ENCODE results near the gene AVPR1A. TPM values are rescaled to one million over a fixed set of nuclear protein-coding genes. Genes with fewer than 3 reads are reported as not detected.
A peak's percentile ranks its signal among the peaks of the same experiment; 100 is the strongest.

AVPR1A gene
- total RNA-seq, 1 donor from 2014 or later = 0.45 TPM

DNA sequence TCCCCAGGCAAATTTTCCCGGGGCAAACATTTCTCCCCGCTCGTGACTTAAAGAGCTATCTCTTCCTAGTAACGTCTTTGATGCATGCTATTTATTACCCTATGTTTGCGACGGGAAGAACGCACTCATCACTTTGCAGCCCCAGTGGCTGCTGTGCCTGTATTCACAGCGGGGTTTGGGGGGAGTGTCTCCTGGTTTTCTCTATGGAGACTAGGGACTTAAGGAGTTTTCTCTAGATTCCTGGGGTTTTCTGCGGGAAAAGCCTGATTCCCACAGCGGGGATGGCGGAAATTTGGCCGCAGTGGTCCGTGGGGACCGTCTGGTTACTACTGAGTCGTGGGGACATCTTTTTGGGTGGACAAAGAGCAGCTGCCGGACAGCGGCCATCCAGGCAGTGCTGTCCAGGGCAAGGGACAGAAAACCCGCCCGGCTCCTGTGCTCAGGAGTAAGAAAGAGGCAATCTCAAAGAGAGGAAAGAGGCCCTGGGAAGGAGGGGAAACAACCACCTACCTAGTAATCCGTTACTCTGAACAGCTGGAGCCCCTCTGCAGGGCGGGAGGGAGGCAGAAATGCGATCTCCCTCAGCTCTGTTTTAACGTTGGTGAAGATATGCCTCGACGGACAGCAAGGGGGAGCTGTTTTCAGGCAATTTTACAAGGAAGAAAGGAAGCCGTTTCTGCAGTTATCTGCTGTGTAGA, 771 bp upstream of the AVPR1A start:
- Mint-ChIP-seq H3K9me3 (ENCODE audit: low read depth) (peaks cover 6% of the 10 kb centered on the region), H3K36me3 (ENCODE audit: low read depth) (peaks cover 1% of the 10 kb centered on the region), H3K27ac (ENCODE audit: unreplicated experiment) (no peak overlapping the region), H3K4me3 (ENCODE audit: unreplicated experiment) (peak overlapping the region; percentile 74), H3K4me1 (ENCODE audit: low read depth) (peaks cover 22% of the 10 kb centered on the region), H3K27me3 (ENCODE audit: low read depth) (peaks cover 55% of the 10 kb centered on the region)
- no peak for DNase-seq (ENCODE audit: low spot score)
- TF ChIP-seq, protein P1, sequence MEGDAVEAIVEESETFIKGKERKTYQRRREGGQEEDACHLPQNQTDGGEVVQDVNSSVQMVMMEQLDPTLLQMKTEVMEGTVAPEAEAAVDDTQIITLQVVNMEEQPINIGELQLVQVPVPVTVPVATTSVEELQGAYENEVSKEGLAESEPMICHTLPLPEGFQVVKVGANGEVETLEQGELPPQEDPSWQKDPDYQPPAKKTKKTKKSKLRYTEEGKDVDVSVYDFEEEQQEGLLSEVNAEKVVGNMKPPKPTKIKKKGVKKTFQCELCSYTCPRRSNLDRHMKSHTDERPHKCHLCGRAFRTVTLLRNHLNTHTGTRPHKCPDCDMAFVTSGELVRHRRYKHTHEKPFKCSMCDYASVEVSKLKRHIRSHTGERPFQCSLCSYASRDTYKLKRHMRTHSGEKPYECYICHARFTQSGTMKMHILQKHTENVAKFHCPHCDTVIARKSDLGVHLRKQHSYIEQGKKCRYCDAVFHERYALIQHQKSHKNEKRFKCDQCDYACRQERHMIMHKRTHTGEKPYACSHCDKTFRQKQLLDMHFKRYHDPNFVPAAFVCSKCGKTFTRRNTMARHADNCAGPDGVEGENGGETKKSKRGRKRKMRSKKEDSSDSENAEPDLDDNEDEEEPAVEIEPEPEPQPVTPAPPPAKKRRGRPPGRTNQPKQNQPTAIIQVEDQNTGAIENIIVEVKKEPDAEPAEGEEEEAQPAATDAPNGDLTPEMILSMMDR (IDR thresholded peaks at IDR 0.05) = peak; percentile 91

DNA sequence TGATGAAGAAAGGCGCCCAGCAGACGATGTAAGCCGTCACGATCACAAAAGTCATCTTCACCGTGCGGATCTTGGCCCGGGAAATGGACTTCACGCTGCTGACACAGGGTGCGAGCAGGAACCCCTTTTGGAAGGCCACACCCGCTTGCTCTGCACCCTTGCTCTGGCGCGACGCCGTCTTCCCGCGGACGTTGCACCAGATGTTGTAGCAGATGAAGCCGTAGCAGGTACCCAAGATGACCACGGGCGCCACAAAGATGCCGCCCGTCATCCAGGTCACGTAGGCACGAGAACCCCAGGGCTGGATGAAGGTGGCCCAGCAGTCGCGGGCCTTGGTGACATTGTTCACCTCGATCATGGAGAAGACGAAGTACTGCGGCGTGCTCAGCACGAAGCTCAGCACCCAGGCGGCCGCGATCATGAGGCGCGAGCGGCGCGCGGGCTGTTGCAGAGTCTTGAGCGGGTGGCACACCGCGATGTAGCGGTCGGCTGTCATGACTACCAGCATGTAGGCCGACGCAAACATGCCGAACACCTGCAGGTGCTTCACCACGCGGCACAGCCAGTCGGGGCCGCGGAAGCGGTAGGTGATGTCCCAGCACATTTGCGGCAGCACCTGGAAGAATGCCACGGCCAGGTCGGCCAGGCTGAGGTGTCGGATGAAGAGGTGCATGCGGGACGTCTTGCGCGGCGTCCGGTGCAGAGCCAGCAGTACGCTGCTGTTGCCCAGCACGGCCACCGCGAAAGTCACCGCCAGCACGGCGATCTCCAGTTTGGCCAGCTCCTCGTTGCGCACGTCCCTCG, 890 bp downstream of the AVPR1A start:
- H3K36me3 Mint-ChIP-seq (ENCODE audit: low read depth) = peaks cover 1% of the 10 kb centered on the region
- H3K4me1 Mint-ChIP-seq (ENCODE audit: low read depth) = peaks cover 22% of the 10 kb centered on the region
- peaks cover 6% of the 10 kb centered on the region for H3K9me3 Mint-ChIP-seq (ENCODE audit: low read depth)
- peaks cover 65% of the 10 kb centered on the region for H3K27me3 Mint-ChIP-seq (ENCODE audit: low read depth)
- no peak overlapping the region for H3K27ac Mint-ChIP-seq (ENCODE audit: unreplicated experiment)
- peak overlapping the region; percentile 74 for H3K4me3 Mint-ChIP-seq (ENCODE audit: unreplicated experiment)
- TF ChIP-seq, protein P1 (IDR thresholded peaks at IDR 0.05) = no peak
- peak; percentile 80 for DNase-seq (ENCODE audit: low spot score)

DNA sequence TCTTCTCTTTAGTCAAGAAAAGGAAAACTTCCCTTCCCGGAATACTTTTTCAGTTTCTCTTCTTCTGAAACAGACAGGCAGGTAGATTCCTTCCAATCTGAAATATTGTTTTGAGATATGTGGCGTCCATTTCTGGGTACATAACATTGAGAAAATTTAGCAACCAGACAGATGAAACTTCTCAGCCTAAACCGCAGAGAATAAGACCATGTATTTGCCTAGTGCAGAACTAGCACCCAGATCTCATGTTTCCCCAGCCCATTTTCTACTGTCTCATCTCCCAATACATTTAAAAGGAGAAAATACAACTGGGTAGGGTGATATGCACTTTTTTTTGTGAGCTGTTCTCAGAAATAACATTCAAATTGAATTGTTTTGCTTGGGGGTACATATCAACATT, 6.4 kb downstream of the AVPR1A start:
- DNase-seq (ENCODE audit: low spot score) = no peak
- Mint-ChIP-seq H3K4me3 (ENCODE audit: unreplicated experiment) (no peak overlapping the region), H3K27me3 (ENCODE audit: low read depth) (peaks cover 44% of the 10 kb centered on the region), H3K4me1 (ENCODE audit: low read depth) (no peaks in the 10 kb centered on the region), H3K9me3 (ENCODE audit: low read depth) (no peaks in the 10 kb centered on the region), H3K27ac (ENCODE audit: unreplicated experiment) (no peak overlapping the region), H3K36me3 (ENCODE audit: low read depth) (no peaks in the 10 kb centered on the region)
- TF ChIP-seq, protein P1 (IDR thresholded peaks at IDR 0.05) = no peak

DNA sequence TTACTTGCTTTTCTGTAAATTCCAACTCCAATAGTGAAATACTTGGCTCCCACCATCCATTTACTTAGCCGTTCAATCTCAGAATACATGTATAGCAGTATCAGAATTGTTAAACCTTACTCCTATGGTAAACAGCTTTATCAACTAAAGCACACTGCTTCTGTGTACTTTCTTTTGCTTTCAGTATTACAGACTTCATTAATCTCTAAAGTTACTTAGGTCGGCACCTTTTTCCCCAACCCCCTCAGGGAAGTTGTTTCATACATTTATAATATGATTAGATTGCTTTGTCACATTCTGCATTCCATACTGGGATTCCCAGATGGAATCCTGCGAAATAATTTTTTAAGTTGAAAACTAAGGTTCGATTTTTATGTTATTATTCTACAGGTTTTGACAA, 12.5 kb downstream of the AVPR1A start:
- Mint-ChIP-seq H3K27me3 (ENCODE audit: low read depth) (peaks cover 14% of the 10 kb centered on the region), H3K4me1 (ENCODE audit: low read depth) (no peaks in the 10 kb centered on the region), H3K27ac (ENCODE audit: unreplicated experiment) (no peak overlapping the region), H3K9me3 (ENCODE audit: low read depth) (no peaks in the 10 kb centered on the region), H3K4me3 (ENCODE audit: unreplicated experiment) (no peak overlapping the region), H3K36me3 (ENCODE audit: low read depth) (no peaks in the 10 kb centered on the region)
- TF ChIP-seq, protein P1 (IDR thresholded peaks at IDR 0.05) = no peak
- no peak for DNase-seq (ENCODE audit: low spot score)

DNA sequence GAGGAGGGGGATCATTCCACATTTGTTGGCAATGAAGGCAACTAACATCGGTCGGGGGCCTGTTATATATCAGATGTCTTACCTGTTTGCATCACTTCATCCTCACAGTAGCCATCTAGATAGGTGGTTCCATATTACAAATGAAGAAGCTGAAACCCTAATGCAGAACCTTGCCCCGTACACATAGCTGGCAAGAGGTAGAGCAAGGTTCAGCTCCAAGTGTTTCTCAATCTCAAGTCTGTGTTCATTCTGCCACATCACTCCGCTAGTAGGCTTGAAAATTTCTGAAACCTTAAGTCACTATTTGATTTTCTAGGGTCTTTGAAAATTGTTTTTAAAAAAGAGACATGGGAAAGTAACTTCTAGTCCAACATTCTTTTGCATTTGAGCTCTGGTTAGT, 17.0 kb downstream of the AVPR1A start:
- Mint-ChIP-seq H3K36me3 (ENCODE audit: low read depth) (no peaks in the 10 kb centered on the region), H3K4me1 (ENCODE audit: low read depth) (no peaks in the 10 kb centered on the region), H3K27me3 (ENCODE audit: low read depth) (peaks cover 16% of the 10 kb centered on the region), H3K9me3 (ENCODE audit: low read depth) (no peaks in the 10 kb centered on the region), H3K27ac (ENCODE audit: unreplicated experiment) (no peak overlapping the region), H3K4me3 (ENCODE audit: unreplicated experiment) (no peak overlapping the region)
- TF ChIP-seq, protein P1 (IDR thresholded peaks at IDR 0.05) = no peak
- no peak for DNase-seq (ENCODE audit: low spot score)

Data from chondrocyte (in vitro differentiated cells).